Measurements from ENCODE around the gene PPIC.

DNA sequence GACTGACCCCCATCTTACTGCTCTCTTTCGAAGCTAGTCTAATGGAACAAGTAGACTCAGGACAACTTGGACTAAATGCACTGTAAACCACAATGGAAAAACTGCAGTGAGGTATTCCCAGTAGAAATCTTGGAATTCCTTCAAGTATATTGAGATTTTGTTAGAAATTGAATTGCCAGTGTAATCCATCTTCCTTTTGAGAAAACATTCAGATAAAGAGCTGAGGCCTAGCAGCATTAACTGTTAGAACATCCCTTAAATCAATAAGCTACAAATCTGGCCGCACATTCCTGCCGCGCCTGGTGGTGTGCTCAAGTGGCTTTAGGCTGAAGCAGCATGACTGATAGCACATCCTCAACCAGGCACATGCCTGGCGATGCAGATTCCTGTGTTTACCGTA is 29.3 kb downstream of the PPIC start:
- TF ChIP-seq BHLHE40 (IDR thresholded peaks at IDR 0.05; ENCODE audit: borderline replicate concordance) (no peak), TARDBP (IDR thresholded peaks at IDR 0.05) (no peak), L3MBTL2 (conservative IDR thresholded peaks at IDR 0.05) (no peak), SP1 (IDR thresholded peaks at IDR 0.05) (no peak), SUZ12 (IDR thresholded peaks at IDR 0.05) (no peak), CTBP1 (IDR thresholded peaks at IDR 0.05; ENCODE audit: borderline replicate concordance) (no peak), ARNT (IDR thresholded peaks at IDR 0.05) (no peak), FOXM1 (IDR thresholded peaks at IDR 0.05; ENCODE audit: borderline replicate concordance) (no peak), LEF1 (IDR thresholded peaks at IDR 0.05; ENCODE audit: borderline replicate concordance) (no peak), FOXK2 (IDR thresholded peaks at IDR 0.05) (no peak), NFRKB (IDR thresholded peaks at IDR 0.05) (no peak), FOXA1 (IDR thresholded peaks at IDR 0.05) (no peak)
- TF ChIP-seq, protein P1, sequence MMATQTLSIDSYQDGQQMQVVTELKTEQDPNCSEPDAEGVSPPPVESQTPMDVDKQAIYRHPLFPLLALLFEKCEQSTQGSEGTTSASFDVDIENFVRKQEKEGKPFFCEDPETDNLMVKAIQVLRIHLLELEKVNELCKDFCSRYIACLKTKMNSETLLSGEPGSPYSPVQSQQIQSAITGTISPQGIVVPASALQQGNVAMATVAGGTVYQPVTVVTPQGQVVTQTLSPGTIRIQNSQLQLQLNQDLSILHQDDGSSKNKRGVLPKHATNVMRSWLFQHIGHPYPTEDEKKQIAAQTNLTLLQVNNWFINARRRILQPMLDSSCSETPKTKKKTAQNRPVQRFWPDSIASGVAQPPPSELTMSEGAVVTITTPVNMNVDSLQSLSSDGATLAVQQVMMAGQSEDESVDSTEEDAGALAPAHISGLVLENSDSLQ (IDR thresholded peaks at IDR 0.05) = no peak

Data from HEK293T (cell line).